ENCODE results near the gene IP6K2.
"Not testable (repeated sequence)": the region's sequence is repeated elsewhere in the genome, so short reads cannot be mapped to it uniquely, and the experiment has no call there.

IP6K2 gene

GRCh38 chr3:48725185-48725855 lies 8.3 kb upstream of the IP6K2 start:
- DNase-seq, result not testable (repeated sequence)

- DNase-seq, result no peak
These were observed 6.7 kb upstream of the IP6K2 start for GRCh38 chr3:48723725-48724124.

- DNase-seq, result not testable (repeated sequence)
These were observed 6.3 kb upstream of the IP6K2 start for GRCh38 chr3:48723293-48723692.

GRCh38 chr3:48716508-48716981 lies 476 bp downstream of the IP6K2 start:
- peak; percentile 15 for DNase-seq

DNA sequence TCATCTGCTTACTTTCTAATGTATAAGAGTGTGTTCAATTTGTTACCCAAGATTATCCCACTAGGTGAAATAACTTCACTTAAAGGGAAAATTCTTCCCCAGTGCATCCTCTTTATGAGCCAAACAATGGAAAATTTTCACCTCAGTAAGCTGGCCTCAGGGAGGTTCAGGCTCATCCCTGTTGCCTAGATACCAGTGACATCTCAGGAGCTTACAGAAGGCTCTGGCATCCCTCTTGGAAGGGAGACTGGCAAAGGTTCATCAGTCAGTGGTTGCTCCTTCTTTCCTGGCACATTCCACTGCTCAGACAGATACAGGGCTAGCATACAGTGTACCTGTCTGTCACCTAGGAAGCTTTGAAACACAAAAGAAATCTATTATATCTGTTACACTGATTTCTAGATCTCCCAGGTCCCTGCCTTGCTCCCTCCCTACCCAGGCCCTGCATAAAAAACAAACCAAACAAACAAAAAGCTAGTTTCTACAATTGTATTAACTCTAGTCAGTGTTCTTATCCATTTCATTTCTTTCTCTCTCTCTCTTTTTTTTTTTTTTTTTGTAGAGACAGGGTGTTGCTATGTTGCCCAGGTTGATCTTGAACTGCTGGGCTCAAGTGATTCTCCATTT lies 1.7 kb downstream of the IP6K2 start:
- no peak for DNase-seq

DNA sequence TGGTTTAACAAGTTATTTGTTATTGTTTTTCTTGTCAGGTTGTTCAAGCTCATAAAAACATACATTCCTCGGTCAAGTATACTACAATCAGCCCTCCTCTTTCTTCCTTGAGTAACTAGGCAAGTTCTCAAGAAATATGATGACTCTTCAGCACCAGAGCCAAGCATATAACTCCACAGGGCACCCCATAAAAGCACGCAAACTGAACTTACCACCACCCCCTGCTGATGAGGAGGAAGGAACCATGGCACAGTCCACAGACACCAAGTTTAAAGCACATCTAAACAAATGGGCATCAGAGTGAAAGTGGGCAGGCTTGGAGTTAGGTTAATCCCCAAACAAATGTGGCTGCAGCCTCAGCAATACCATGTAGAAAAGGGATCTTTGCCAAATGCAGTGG lies 5.3 kb downstream of the IP6K2 start:
- no peak for DNase-seq

- no peak for DNase-seq
These were observed 8.0 kb downstream of the IP6K2 start for GRCh38 chr3:48709051-48709461.

GRCh38 chr3:48708481-48708889 lies 8.5 kb downstream of the IP6K2 start:
- DNase-seq, result no peak

DNA sequence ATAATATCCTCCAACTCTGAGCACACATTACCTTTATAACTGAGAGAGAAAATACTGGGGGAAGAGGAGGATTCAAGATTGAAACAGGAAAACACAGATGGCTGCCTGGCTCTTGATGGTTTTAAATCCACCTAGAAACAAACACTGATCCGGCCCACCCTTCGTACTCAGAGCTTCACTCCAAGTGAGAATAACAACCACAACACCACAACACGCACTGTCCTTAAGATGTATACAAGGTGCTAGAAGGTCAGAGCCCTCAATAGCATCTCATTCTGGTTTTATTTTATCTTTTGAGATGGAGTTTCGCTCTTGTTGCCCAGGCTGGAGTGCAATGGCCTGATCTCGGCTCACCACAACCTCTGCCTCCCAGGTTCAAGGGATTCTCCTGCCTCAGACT lies 9.9 kb downstream of the IP6K2 start:
- no peak for DNase-seq

DNA sequence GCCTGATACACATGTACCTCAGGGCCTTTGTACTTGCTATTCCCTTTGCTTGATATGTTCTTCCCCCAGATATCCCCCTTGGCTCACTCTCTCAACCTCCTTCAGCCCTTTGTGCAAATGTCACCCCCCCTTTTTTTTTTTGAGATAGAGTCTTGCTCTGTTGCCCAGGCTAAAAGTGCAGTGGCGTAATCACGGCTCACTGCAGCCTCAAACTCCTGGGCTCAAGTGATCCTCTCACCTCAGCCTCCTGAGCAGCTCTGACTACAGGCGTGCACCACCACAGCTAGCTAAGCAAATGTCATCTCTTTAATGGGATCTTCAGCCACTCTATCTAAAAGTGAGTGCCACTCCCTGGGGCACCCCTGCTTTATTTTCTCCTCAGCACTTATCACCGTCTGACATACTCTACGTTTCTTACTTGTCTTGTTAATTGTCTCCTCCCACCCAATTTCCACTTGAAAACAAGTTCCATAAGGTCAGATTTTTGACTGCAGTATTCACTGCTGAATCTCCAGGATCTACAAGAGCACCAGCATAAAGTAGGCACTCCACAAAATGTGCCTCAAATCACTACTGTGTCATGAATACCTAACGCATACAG lies 14.6 kb downstream of the IP6K2 start:
- no peak for DNase-seq

GRCh38 chr3:48700731-48701405 lies 16.2 kb downstream of the IP6K2 start:
- no peak for DNase-seq

- DNase-seq, result no peak
These were observed 18.1 kb downstream of the IP6K2 start for GRCh38 chr3:48698891-48699290.

DNA sequence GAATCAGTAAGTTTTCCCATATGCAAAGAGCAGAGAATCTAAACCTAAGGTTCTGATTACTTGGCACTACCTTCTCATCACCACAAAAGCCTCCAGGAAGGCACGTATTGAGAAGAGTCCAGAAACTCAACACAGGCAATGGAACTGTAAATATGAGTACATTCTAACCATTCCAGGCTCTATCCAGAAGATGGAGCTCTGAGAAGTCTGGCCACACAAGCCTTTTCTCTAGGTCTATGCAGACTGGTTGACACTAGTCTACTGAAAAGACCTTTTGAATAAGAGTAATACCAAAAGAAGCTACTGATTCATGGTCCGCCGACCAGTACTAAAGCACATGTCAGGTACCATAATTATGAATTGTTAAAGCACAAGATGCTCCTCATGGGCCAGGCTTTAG lies 19.1 kb downstream of the IP6K2 start:
- DNase-seq, result no peak

DNA sequence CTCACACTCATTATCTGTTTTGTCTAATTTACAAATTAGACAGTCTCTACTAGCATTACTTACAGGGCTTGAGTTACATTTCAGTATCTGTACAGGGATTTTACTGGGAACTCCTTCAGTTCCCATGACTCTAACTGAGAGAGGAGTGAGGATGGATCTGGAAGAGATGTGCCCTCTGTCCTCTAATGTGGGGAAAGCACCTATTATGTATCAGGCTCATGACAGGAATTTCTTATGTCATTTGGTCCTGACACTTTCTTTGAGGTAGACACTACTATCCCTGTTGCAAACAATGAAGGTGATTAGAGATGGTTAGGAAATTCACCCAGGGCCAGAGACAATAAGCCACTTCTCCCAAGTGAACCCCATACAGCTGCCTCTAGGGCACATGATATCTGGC lies 20.4 kb downstream of the IP6K2 start:
- no peak for DNase-seq

- no peak for DNase-seq
These were observed 20.9 kb downstream of the IP6K2 start for GRCh38 chr3:48696156-48696555.

GRCh38 chr3:48695393-48695753 lies 21.6 kb downstream of the IP6K2 start:
- DNase-seq, result no peak

GRCh38 chr3:48694610-48695392 lies 22.2 kb downstream of the IP6K2 start:
- DNase-seq, result no peak

DNA sequence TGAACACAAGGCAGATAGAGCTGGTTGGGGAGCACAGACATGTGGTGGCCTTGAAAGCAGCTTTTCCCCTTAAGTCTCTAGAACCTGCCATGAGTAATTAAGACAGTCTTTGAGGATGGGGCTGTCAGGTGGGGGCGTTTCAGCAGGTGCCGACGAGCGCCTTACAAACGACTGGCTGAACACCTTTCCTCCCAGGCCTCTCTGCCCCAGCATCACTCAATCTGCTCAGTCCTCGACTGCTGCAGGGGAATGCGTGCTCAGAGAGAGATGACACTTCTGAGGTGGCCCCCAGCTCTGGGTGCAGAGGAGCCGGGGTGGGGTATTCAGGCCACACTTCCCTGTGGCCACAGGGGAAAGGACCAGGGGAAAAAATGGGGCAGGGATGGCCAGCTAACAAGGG lies 23.2 kb downstream of the IP6K2 start:
- no peak for DNase-seq

DNA sequence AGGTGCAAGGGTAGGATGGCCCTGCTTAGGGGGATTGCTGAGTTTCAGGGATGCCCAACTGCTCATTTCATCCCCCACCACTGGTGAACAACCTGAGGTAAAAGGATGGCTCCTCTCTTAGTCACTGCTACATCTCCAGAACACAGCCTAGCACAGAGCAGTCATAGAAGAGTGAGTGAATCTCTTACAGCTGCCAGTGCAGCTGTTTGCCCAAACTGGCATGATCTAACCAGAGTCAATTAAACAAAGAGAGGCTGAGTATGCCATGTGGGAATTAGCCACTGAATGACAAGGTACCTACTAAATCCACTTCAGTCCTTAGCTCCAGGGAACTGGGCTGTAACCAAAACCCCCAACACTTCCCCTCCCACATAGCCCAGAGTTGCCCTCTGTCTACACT lies 24.5 kb downstream of the IP6K2 start:
- DNase-seq, result no peak

DNA sequence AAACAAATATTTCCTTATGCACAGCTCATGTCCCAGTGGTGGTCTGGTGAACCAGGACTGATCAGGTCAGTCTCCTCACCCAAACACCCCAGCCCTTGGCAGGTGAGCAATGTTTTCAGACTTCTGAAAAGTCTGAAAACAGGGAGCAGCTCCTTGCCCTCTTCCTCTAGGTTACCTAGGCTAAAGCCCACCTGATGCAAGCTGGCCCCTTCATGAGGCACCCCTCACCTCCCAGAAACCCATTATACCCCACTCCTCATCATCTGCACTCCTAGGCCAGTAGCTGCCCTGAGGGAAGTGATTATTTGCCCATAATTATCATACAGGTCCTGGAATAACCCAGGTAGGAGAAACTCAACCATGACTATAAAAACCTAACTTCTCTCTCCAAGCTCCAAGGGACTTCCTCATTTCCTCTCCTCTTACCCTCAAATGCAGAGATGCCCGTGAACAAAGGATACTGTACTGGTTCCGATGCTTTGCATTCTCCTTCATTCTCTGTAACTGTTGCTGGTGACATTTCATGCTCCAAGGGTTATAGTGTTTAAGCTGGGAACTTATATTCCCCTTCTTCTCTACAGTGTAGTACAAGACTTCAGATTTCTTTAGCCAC lies 26.1 kb downstream of the IP6K2 start:
- DNase-seq, result no peak

DNA sequence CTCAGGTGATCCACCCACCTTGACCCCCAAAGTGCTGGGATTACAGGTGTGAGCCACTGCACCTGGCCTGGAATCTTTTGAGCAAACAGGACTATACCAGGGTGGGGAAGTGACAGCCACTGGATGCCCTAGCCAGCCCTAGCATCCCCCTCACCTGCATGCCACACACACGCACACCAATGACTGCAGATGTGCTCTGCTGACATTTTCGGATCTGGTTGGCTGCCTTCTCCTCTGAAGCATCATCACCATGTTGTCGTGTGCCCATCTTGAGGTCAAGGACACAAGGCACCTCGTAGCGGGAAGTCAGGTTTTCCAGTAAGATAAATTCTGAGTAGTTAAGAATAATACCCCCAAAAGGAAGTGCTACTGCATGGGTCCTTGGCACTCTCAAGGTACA lies 27.6 kb downstream of the IP6K2 start:
- no peak for DNase-seq

GRCh38 chr3:48688737-48689075 lies 28.3 kb downstream of the IP6K2 start:
- DNase-seq, result no peak

Measured in CD4-positive, alpha-beta T cell treated with Interleukin-4 for 4 hours (primary cell).